Measurements from ENCODE around the gene ALK.

GRCh38 chr2:29224693-29225551 is 696.5 kb downstream of the ALK start:
- TF ChIP-seq CTCF (IDR thresholded peaks at IDR 0.05) (no peak), POLR2A (IDR thresholded peaks at IDR 0.05) (no peak)
